ENCODE data around the gene CCDC177.

CCDC177 gene

GRCh38 chr14:69613312-69614073, 38.8 kb upstream of the CCDC177 start:
- Histone ChIP-seq H3K4me1 (ENCODE audit: control insufficient read depth, insufficient read depth, low read length) (peaks cover 54% of the 10 kb centered on the region), H3K27me3 (ENCODE audit: control insufficient read depth in 1 of 2, insufficient read depth in 2 of 2, low read length in 2 of 2) (no peaks in the 10 kb centered on the region), H3K4me3 (ENCODE audit: low read length in 2 of 2) (peak overlapping the region; percentile 84 to 95), H3K36me3 (ENCODE audit: control insufficient read depth in 2 of 2, insufficient read depth in 2 of 2, low read length in 2 of 2) (no peaks in the 10 kb centered on the region), H3K9me3 (ENCODE audit: control insufficient read depth in 2 of 2, low read length in 2 of 2) (no peaks in the 10 kb centered on the region), H3K27ac (ENCODE audit: low read length) (peak overlapping the region; percentile 94), H3K9ac (ENCODE audit: low read length in 2 of 2) (peak overlapping the region in 1 of 2 donors; percentile 96)

- Histone ChIP-seq H3K36me3 (ENCODE audit: control insufficient read depth in 2 of 2, insufficient read depth in 2 of 2, low read length in 2 of 2) (no peaks in the 10 kb centered on the region), H3K4me1 (ENCODE audit: control insufficient read depth, insufficient read depth, low read length) (peaks cover 52% of the 10 kb centered on the region), H3K27ac (ENCODE audit: low read length) (peak overlapping the region; percentile 94), H3K9ac (ENCODE audit: low read length in 2 of 2) (peak overlapping the region; percentile 84 to 96), H3K27me3 (ENCODE audit: control insufficient read depth in 1 of 2, insufficient read depth in 2 of 2, low read length in 2 of 2) (no peaks in the 10 kb centered on the region), H3K4me3 (ENCODE audit: low read length in 2 of 2) (peak overlapping the region; percentile 84 to 95), H3K9me3 (ENCODE audit: control insufficient read depth in 2 of 2, low read length in 2 of 2) (no peaks in the 10 kb centered on the region)
These were observed 38.1 kb upstream of the CCDC177 start for GRCh38 chr14:69612783-69613130.

GRCh38 chr14:69612014-69612782, 37.5 kb upstream of the CCDC177 start:
- peak overlapping the region; percentile 94 for H3K27ac ChIP-seq (ENCODE audit: low read length)
- H3K4me3 ChIP-seq (ENCODE audit: low read length in 2 of 2): peak overlapping the region; percentile 84 to 95
- H3K9ac ChIP-seq (ENCODE audit: low read length in 2 of 2): peak overlapping the region; percentile 84 to 96
- peaks cover 49% of the 10 kb centered on the region for H3K4me1 ChIP-seq (ENCODE audit: control insufficient read depth, insufficient read depth, low read length)
- H3K9me3 ChIP-seq (ENCODE audit: control insufficient read depth in 2 of 2, low read length in 2 of 2): no peaks in the 10 kb centered on the region
- H3K27me3 ChIP-seq (ENCODE audit: control insufficient read depth in 1 of 2, insufficient read depth in 2 of 2, low read length in 2 of 2): no peaks in the 10 kb centered on the region
- no peaks in the 10 kb centered on the region for H3K36me3 ChIP-seq (ENCODE audit: control insufficient read depth in 2 of 2, insufficient read depth in 2 of 2, low read length in 2 of 2)

- peak within 1 kb of the TSS; percentile 84 to 95 for H3K4me3 ChIP-seq (ENCODE audit: low read length in 2 of 2)
- peak within 1 kb of the TSS; percentile 94 for H3K27ac ChIP-seq (ENCODE audit: low read length)
- H3K36me3 ChIP-seq (ENCODE audit: control insufficient read depth in 2 of 2, insufficient read depth in 2 of 2, low read length in 2 of 2): no peaks in the 10 kb centered on the region
- H3K9ac ChIP-seq (ENCODE audit: low read length in 2 of 2): peak within 1 kb of the TSS; percentile 84 to 96
- peaks cover 44% of the 10 kb centered on the region for H3K4me1 ChIP-seq (ENCODE audit: control insufficient read depth, insufficient read depth, low read length)
- H3K27me3 ChIP-seq (ENCODE audit: control insufficient read depth in 1 of 2, insufficient read depth in 2 of 2, low read length in 2 of 2): no peaks in the 10 kb centered on the region
- H3K9me3 ChIP-seq (ENCODE audit: control insufficient read depth in 2 of 2, low read length in 2 of 2): no peaks in the 10 kb centered on the region
These were observed 36.7 kb upstream of the CCDC177 start, which contains the start of gene SUSD6 for GRCh38 chr14:69611172-69612013. Gene SUSD6, plus strand, starts transcription at chr14:69611596. Its CDS starts 46,997 bp downstream, at chr14:69658593.

- Histone ChIP-seq H3K4me3 (ENCODE audit: low read length in 2 of 2) (peak overlapping the region; percentile 72 to 78), H3K27me3 (ENCODE audit: control insufficient read depth in 1 of 2, insufficient read depth in 2 of 2, low read length in 2 of 2) (no peaks in the 10 kb centered on the region), H3K9ac (ENCODE audit: low read length in 2 of 2) (peak overlapping the region; percentile 51 to 62), H3K4me1 (ENCODE audit: control insufficient read depth, insufficient read depth, low read length) (peaks cover 39% of the 10 kb centered on the region), H3K9me3 (ENCODE audit: control insufficient read depth in 2 of 2, low read length in 2 of 2) (no peaks in the 10 kb centered on the region), H3K27ac (ENCODE audit: low read length) (peak overlapping the region; percentile 86), H3K36me3 (ENCODE audit: control insufficient read depth in 2 of 2, insufficient read depth in 2 of 2, low read length in 2 of 2) (no peaks in the 10 kb centered on the region)
These were observed 36.2 kb upstream of the CCDC177 start for GRCh38 chr14:69610874-69611171.

- Histone ChIP-seq H3K4me3 (ENCODE audit: low read length in 2 of 2) (peak overlapping the region; percentile 72 to 78), H3K27ac (ENCODE audit: low read length) (peak overlapping the region; percentile 86), H3K9me3 (ENCODE audit: control insufficient read depth in 2 of 2, low read length in 2 of 2) (no peaks in the 10 kb centered on the region), H3K9ac (ENCODE audit: low read length in 2 of 2) (peak overlapping the region; percentile 51 to 62), H3K27me3 (ENCODE audit: control insufficient read depth in 1 of 2, insufficient read depth in 2 of 2, low read length in 2 of 2) (no peaks in the 10 kb centered on the region), H3K36me3 (ENCODE audit: control insufficient read depth in 2 of 2, insufficient read depth in 2 of 2, low read length in 2 of 2) (no peaks in the 10 kb centered on the region), H3K4me1 (ENCODE audit: control insufficient read depth, insufficient read depth, low read length) (peaks cover 34% of the 10 kb centered on the region)
These were observed 35.6 kb upstream of the CCDC177 start for GRCh38 chr14:69610020-69610873.

- Histone ChIP-seq H3K9me3 (ENCODE audit: control insufficient read depth in 2 of 2, low read length in 2 of 2) (no peaks in the 10 kb centered on the region), H3K9ac (ENCODE audit: low read length in 2 of 2) (no peak overlapping the region), H3K27ac (ENCODE audit: low read length) (no peak overlapping the region)
These were observed 31.9 kb upstream of the CCDC177 start for GRCh38 chr14:69606258-69607184.

GRCh38 chr14:69605738-69606137, 31.1 kb upstream of the CCDC177 start:
- Histone ChIP-seq H3K9ac (ENCODE audit: low read length in 2 of 2) (no peak overlapping the region), H3K4me3 (ENCODE audit: low read length in 2 of 2) (no peak overlapping the region), H3K36me3 (ENCODE audit: control insufficient read depth in 2 of 2, insufficient read depth in 2 of 2, low read length in 2 of 2) (no peaks in the 10 kb centered on the region), H3K27ac (ENCODE audit: low read length) (no peak overlapping the region), H3K27me3 (ENCODE audit: control insufficient read depth in 1 of 2, insufficient read depth in 2 of 2, low read length in 2 of 2) (no peaks in the 10 kb centered on the region), H3K9me3 (ENCODE audit: control insufficient read depth in 2 of 2, low read length in 2 of 2) (no peaks in the 10 kb centered on the region), H3K4me1 (ENCODE audit: control insufficient read depth, insufficient read depth, low read length) (peaks cover 10% of the 10 kb centered on the region)

More at GRCh38 chr14:69606258-69607184, 31.9 kb upstream of the CCDC177 start:
- no peaks in the 10 kb centered on the region for H3K27me3 ChIP-seq (ENCODE audit: control insufficient read depth in 1 of 2, insufficient read depth in 2 of 2, low read length in 2 of 2)
- H3K4me1 ChIP-seq (ENCODE audit: control insufficient read depth, insufficient read depth, low read length): peaks cover 12% of the 10 kb centered on the region
- H3K4me3 ChIP-seq (ENCODE audit: low read length in 2 of 2): no peak overlapping the region
- no peaks in the 10 kb centered on the region for H3K36me3 ChIP-seq (ENCODE audit: control insufficient read depth in 2 of 2, insufficient read depth in 2 of 2, low read length in 2 of 2)

GRCh38 chr14:69600304-69600891, 25.7 kb upstream of the CCDC177 start:
- Histone ChIP-seq H3K27ac (ENCODE audit: low read length) (no peak overlapping the region), H3K9ac (ENCODE audit: low read length in 2 of 2) (no peak overlapping the region), H3K9me3 (ENCODE audit: control insufficient read depth in 2 of 2, low read length in 2 of 2) (no peaks in the 10 kb centered on the region), H3K36me3 (ENCODE audit: control insufficient read depth in 2 of 2, insufficient read depth in 2 of 2, low read length in 2 of 2) (no peaks in the 10 kb centered on the region), H3K4me1 (ENCODE audit: control insufficient read depth, insufficient read depth, low read length) (no peaks in the 10 kb centered on the region), H3K4me3 (ENCODE audit: low read length in 2 of 2) (no peak overlapping the region), H3K27me3 (ENCODE audit: control insufficient read depth in 1 of 2, insufficient read depth in 2 of 2, low read length in 2 of 2) (no peaks in the 10 kb centered on the region)
